ENCODE data around the gene TNFAIP8L1. TPM values are rescaled to one million over a fixed set of nuclear protein-coding genes. Genes with fewer than 3 reads are reported as not detected.

The TNFAIP8L1 gene
- total RNA-seq, 1 donor from 2014 or later, result 2.6 TPM

GRCh38 chr19:4647676-4648644 lies 8.6 kb downstream of the TNFAIP8L1 start:
- no peak for DNase-seq (ENCODE audit: low spot score)

- no peak for DNase-seq (ENCODE audit: low spot score)
These were observed 10.2 kb downstream of the TNFAIP8L1 start for GRCh38 chr19:4649392-4650047.

- no peak for DNase-seq (ENCODE audit: low spot score)
These were observed 10.8 kb downstream of the TNFAIP8L1 start for GRCh38 chr19:4650159-4650558.

- DNase-seq (ENCODE audit: low spot score), result no peak
These were observed 12.8 kb downstream of the TNFAIP8L1 start for GRCh38 chr19:4652075-4652474.

GRCh38 chr19:4653793-4654436 lies 14.6 kb downstream of the TNFAIP8L1 start:
- DNase-seq (ENCODE audit: low spot score), result no peak

- DNase-seq (ENCODE audit: low spot score), result no peak
These were observed 15.4 kb downstream of the TNFAIP8L1 start for GRCh38 chr19:4654437-4655361.

GRCh38 chr19:4656102-4656501 lies 16.8 kb downstream of the TNFAIP8L1 start:
- no peak for DNase-seq (ENCODE audit: low spot score)

- no peak for DNase-seq (ENCODE audit: low spot score)
These were observed 17.9 kb downstream of the TNFAIP8L1 start for GRCh38 chr19:4657262-4657661.

GRCh38 chr19:4657835-4658234 lies 18.5 kb downstream of the TNFAIP8L1 start:
- DNase-seq (ENCODE audit: low spot score), result no peak

GRCh38 chr19:4660181-4660791 lies 21.0 kb downstream of the TNFAIP8L1 start:
- no peak for DNase-seq (ENCODE audit: low spot score)

- DNase-seq (ENCODE audit: low spot score), result no peak
These were observed 21.7 kb downstream of the TNFAIP8L1 start for GRCh38 chr19:4660993-4661392.

- no peak for DNase-seq (ENCODE audit: low spot score)
These were observed 22.8 kb downstream of the TNFAIP8L1 start for GRCh38 chr19:4662020-4662695.

- no peak for DNase-seq (ENCODE audit: low spot score)
These were observed 23.5 kb downstream of the TNFAIP8L1 start for GRCh38 chr19:4662812-4663211.

GRCh38 chr19:4664642-4665041 lies 25.3 kb downstream of the TNFAIP8L1 start:
- DNase-seq (ENCODE audit: low spot score), result no peak

GRCh38 chr19:4669723-4670480 lies 30.6 kb downstream of the TNFAIP8L1 start, which contains the start of gene MYDGF:
TSS of gene MYDGF (minus strand) at chr19:4670342. CDS start at chr19:4670334, 8 bp downstream.
- DNase-seq (ENCODE audit: low spot score), result peak; percentile 89

GRCh38 chr19:4671185-4671851 lies 32.0 kb downstream of the TNFAIP8L1 start:
- DNase-seq (ENCODE audit: low spot score), result no peak

- DNase-seq (ENCODE audit: low spot score), result no peak
These were observed 33.9 kb downstream of the TNFAIP8L1 start for GRCh38 chr19:4673216-4673615.

- DNase-seq (ENCODE audit: low spot score), result no peak
These were observed 34.4 kb downstream of the TNFAIP8L1 start for GRCh38 chr19:4673726-4674125.

GRCh38 chr19:4675346-4675745 lies 36.0 kb downstream of the TNFAIP8L1 start:
- DNase-seq (ENCODE audit: low spot score), result no peak

Measured in umbilical cord (tissue), 2 donors.